Peyer's patch (tissue), 4 donors: Measurements from ENCODE around the gene AKNA. TPM values are rescaled to one million over a fixed set of nuclear protein-coding genes. Genes with fewer than 3 reads are reported as not detected.

Experiments
- DNase-seq, 3 donors: peaks; one replicate each; pipeline ENCODE4 v3.0.0-alpha.2; 2017 to 2019
- H3K27ac ChIP-seq, 4 donors: fragments of 200-600 bp; sonication (generic); one replicate each; pipeline ENCODE4 v1.5.1; 2016 to 2019
- H3K27me3 ChIP-seq, 2 donors: fragments of 200-600 bp; sonication (generic); one replicate each; pipeline ENCODE4 v1.5.1; 2019
- H3K36me3 ChIP-seq, 3 donors: fragments of 200-600 bp; sonication (generic); one replicate each; pipeline ENCODE4 v1.5.1; 2016 to 2019
- H3K4me1 ChIP-seq, 4 donors: fragments of 200-600 bp; sonication (generic); one replicate each; pipeline ENCODE4 v1.5.1; 2016 to 2019
- H3K4me3 ChIP-seq, 4 donors: fragments of 200-600 bp; sonication (generic); 1 replicate in 3 of 4; 2 replicates in 1 of 4; pipeline ENCODE4 v1.5.1; 2016 to 2019; ENCODE audit warnings: mild to moderate bottlenecking in 1 of 4
- H3K9me3 ChIP-seq, 4 donors: fragments of 200-600 bp; sonication (generic); one replicate each; pipeline ENCODE4 v1.5.1; 2016 to 2019; ENCODE audit warnings: mild to moderate bottlenecking in 1 of 4
- POLR2A ChIP-seq, 2 donors: fragments of 450-650 bp; IDR thresholded peaks; one replicate each; pipeline ENCODE4 v1.5.1; 2017; ENCODE audit warnings: antibody characterized with exemption in 2 of 2, mild to moderate bottlenecking in 2 of 2, moderate library complexity in 2 of 2
- total RNA-seq, 4 donors: library from RNA; depleted of rRNA; stranded (reverse); fragments of >200 nt; gene quantifications; one replicate each; pipeline ENCODE4 v1.1.0, GENCODE V29; 2016
- TF ChIP-seq, protein P1 (sequence below), 6 experiments: fragments of 450-650 bp in 4 of 6; fragments of 200-600 bp in 2 of 6; sonication (generic) in 1 of 6; IDR thresholded peaks; one replicate each; pipeline ENCODE4 v1.5.1; 2017 to 2019; ENCODE audit warnings: antibody characterized with exemption in 6 of 6, mild to moderate bottlenecking in 3 of 6, moderate library complexity in 1 of 6

The AKNA gene
- total RNA-seq, 4 donors from 2014 or later = 41.7 to 174 (median 75.0) TPM

DNA sequence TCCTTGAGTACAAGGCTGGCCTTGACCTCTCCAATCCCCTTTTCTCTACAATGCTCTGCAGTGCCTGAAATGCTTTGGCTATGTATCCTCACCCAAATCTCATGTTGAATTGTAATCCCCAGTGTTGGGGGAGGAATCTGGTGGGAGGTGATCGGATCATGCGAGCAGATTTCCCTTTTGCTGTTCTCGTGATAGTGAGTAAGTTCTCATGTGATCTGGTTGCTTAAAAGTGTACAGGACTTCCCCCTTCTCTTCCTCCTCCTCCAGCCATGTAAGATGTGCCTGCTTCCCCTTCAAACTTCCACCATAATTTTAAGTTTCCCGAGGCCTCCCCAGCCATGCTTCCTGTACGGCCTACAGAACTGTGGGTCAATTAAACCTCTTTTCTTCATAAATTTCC, 28.5 kb upstream of the AKNA start:
- no peak overlapping the region for H3K27ac ChIP-seq
- TF ChIP-seq POLR2A (IDR thresholded peaks at IDR 0.05) = no peak
- TF ChIP-seq, protein P1, sequence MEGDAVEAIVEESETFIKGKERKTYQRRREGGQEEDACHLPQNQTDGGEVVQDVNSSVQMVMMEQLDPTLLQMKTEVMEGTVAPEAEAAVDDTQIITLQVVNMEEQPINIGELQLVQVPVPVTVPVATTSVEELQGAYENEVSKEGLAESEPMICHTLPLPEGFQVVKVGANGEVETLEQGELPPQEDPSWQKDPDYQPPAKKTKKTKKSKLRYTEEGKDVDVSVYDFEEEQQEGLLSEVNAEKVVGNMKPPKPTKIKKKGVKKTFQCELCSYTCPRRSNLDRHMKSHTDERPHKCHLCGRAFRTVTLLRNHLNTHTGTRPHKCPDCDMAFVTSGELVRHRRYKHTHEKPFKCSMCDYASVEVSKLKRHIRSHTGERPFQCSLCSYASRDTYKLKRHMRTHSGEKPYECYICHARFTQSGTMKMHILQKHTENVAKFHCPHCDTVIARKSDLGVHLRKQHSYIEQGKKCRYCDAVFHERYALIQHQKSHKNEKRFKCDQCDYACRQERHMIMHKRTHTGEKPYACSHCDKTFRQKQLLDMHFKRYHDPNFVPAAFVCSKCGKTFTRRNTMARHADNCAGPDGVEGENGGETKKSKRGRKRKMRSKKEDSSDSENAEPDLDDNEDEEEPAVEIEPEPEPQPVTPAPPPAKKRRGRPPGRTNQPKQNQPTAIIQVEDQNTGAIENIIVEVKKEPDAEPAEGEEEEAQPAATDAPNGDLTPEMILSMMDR (IDR thresholded peaks at IDR 0.05) = no peak
- H3K9me3 ChIP-seq = no peaks in the 10 kb centered on the region
- DNase-seq = no peak
- H3K36me3 ChIP-seq = no peaks in the 10 kb centered on the region
- H3K4me3 ChIP-seq = no peak overlapping the region
- no peaks in the 10 kb centered on the region for H3K27me3 ChIP-seq
- H3K4me1 ChIP-seq = no peaks in the 10 kb centered on the region

DNA sequence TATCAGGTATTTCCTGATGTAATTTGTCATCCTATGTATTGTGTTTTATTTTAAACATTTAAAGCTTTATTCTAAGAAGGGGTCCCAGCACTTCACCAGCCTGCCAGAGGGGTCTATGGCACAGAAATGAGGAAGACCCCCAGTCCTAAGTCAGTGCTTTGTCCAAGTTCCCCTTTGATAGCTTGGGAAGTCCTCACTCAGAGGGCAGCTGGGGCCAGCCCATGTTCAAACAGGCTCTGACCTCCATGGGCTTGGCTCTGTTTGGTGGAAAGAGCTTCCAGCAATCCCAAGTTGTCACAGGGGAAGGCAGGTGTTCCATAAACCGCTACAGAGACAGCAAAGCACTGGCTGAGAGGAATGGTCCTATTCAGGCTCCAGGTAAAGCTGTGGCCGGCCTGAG, 26.6 kb upstream of the AKNA start:
- Histone ChIP-seq H3K4me3 (no peak overlapping the region), H3K27ac (no peak overlapping the region)

DNA sequence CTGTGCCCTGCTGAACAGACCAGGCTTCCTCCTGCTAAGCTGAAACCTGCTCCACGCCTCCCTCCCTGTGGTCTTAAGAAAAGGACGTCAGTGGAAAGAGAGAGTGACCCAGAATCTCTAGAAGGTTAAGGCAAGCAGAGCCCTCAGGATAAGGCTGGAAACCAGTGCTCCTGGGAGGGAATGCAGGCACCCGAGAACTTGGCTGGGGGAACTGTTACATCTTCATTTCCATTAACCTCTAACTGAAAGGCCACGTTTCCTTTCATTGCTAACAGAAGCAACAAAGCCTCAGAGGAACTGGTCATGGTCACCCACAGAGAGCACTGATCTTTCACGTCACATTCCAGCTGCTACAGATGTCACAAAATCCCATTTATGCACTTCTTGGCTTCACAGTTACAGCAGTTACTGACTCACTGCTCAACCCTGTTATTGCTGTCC, 26.1 kb upstream of the AKNA start:
- Histone ChIP-seq H3K27ac (no peak overlapping the region), H3K4me3 (no peak overlapping the region), H3K4me1 (no peaks in the 10 kb centered on the region), H3K27me3 (no peaks in the 10 kb centered on the region), H3K9me3 (no peaks in the 10 kb centered on the region), H3K36me3 (no peaks in the 10 kb centered on the region)
- DNase-seq = no peak
- TF ChIP-seq, protein P1 (IDR thresholded peaks at IDR 0.05) = no peak
- TF ChIP-seq POLR2A (IDR thresholded peaks at IDR 0.05) = no peak

More for the DNA sequence above, 26.6 kb upstream of the AKNA start:
- DNase-seq = no peak
- Histone ChIP-seq H3K9me3 (no peaks in the 10 kb centered on the region), H3K36me3 (no peaks in the 10 kb centered on the region), H3K27me3 (no peaks in the 10 kb centered on the region), H3K4me1 (no peaks in the 10 kb centered on the region)
- TF ChIP-seq, protein P1 (IDR thresholded peaks at IDR 0.05) = no peak
- no peak for TF ChIP-seq POLR2A (IDR thresholded peaks at IDR 0.05)

DNA sequence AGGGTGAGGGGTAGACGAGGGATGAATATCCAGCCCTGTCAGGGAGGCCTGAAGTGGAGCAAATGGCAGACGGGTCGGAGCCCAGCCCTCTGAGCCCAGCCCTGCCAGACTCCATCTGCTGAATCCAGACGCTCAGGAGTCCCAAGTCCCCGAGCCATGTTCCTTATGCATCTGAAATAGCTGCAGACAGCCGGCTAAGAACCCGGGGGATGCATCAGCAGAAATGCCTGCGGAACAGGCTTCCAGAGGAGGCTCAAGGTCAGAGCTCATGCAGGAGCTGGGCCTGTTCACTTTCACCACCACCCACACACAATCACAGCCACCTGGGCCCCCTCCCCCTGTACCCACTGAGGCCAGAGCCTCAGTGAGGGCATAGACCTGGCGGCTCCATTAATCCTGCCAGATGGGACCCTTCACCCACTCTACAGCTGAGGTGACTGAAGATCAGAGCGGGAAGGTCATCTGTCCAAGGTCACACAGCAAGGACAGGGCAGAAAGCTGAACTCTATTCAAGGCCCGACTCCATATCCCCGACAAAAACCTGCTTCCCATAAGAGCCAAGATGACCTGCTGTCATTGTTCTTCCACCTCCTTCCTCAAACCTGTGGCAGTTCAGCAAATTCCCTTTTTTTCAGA, 24.4 kb upstream of the AKNA start:
- Histone ChIP-seq H3K9me3 (no peaks in the 10 kb centered on the region), H3K4me1 (no peaks in the 10 kb centered on the region), H3K36me3 (no peaks in the 10 kb centered on the region), H3K4me3 (no peak overlapping the region), H3K27ac (no peak overlapping the region), H3K27me3 (no peaks in the 10 kb centered on the region)
- TF ChIP-seq POLR2A (IDR thresholded peaks at IDR 0.05) = no peak
- TF ChIP-seq, protein P1 (IDR thresholded peaks at IDR 0.05) = no peak
- no peak for DNase-seq

DNA sequence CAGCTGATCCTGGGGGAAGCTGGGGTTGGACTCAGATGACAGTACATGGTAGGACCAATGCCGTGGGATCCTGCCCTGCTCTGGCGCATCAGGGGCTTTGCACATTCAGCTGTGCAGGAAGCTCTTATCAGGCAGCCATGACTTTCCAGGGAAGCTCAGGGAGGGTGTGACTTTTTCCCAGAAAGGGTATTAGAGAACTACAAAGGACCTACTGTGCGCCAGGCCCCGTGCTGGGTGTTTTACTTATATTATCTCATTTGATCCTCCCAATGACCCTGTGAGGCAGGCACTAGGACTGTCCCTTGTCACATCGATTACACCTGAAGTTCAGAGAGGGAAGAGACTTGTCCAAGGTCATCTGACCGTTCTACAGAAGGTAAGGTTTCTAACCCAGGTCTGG, 23.7 kb upstream of the AKNA start:
- TF ChIP-seq, protein P1 (IDR thresholded peaks at IDR 0.05) = no peak
- no peak for TF ChIP-seq POLR2A (IDR thresholded peaks at IDR 0.05)
- H3K36me3 ChIP-seq = no peaks in the 10 kb centered on the region
- no peak overlapping the region for H3K4me3 ChIP-seq
- no peaks in the 10 kb centered on the region for H3K9me3 ChIP-seq
- no peak overlapping the region for H3K27ac ChIP-seq
- no peak for DNase-seq
- no peaks in the 10 kb centered on the region for H3K27me3 ChIP-seq
- H3K4me1 ChIP-seq = no peaks in the 10 kb centered on the region

DNA sequence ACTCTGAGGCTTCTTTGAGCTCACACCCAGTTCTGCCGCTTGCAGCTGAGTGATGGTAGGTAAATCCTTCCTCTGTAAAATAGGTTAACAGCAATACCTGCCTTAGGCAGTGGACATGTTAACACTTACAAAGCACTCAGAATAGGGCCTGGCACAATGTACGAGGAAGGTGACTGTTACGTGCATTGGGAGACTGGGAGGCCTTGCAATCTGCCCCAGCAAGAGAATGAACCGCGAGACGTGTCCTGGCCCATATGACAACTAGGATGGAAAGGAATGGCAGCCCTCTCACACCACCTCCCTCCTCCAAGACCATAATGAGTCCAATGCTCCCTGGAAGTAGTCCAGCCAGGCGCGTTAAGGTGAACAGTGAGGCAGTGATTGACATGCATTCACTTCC, 23.1 kb upstream of the AKNA start:
- Histone ChIP-seq H3K9me3 (no peaks in the 10 kb centered on the region), H3K4me3 (no peak overlapping the region), H3K4me1 (no peaks in the 10 kb centered on the region), H3K36me3 (no peaks in the 10 kb centered on the region), H3K27ac (no peak overlapping the region), H3K27me3 (no peaks in the 10 kb centered on the region)
- no peak for DNase-seq
- TF ChIP-seq, protein P1 (IDR thresholded peaks at IDR 0.05) = no peak
- TF ChIP-seq POLR2A (IDR thresholded peaks at IDR 0.05) = no peak
